Fibroblast of skin of abdomen (primary cell): ENCODE data around the gene TLR9.

ENCODE experiments used
- DNase-seq: peaks from one replicate; pipeline ENCODE4 v3.0.0-alpha.2; 2013

TLR9 gene

DNA sequence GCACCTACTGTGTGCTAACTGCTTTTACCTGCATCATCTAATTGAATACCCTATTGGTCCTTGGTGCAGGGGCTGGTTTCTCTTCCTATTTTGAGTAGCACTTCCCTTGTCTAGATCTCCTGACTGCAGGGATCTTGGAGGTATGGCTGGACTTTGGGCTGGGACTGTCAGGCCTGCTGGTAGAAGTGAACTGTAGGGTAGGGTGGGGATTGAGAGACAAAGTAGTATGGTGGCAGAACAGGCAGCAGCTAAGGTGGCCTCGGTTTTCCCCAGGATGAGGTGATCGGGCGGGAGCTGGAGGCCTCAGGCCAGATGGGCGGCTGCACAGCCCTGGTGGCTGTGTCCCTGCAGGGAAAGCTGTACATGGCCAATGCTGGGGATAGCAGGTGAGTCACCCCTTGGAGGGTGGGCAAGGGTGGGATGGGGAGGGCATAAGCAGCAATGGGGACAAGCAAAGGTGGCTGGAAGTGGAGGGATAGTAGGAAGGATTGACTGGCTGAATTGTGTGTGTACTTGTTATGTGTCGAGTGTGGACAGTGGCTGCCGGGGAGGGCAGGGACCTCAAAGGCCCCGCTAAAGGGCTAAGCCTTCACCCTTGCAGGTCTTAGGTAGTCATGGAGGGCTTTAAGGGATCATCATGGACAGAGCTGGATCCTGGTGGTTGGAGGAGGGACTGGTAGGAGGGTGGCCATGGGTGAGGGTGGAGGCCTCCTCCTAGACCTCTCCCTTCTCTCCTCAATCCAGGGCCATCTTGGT is 22.1 kb upstream of the TLR9 start:
- no peak for DNase-seq

DNA sequence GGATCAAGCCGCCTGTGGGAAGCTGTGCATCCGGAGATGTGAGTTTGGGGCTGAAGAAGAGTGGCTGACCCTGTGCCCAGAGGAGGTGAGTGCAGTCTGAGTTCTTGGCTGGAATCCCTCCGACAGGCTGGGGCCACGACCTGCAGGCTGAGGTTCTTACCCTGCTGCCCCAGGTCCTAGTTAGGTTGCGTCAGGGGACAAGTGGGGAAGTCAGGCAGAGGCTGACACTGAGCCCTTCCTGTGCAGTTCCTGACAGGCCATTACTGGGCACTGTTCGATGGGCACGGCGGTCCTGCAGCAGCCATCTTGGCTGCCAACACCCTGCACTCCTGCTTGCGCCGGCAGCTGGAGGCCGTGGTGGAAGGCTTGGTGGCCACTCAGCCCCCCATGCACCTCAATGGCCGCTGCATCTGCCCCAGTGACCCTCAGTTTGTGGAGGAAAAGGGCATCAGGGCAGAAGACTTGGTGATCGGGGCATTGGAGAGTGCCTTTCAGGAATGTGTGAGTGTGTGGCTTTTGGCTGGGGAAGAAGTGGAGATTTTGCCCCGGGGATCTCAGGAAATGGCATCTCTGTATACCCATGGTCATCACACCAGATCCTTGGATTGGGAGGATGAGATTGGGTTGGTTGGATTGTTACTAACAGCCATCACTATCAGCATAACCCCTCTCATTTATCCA is 21.4 kb upstream of the TLR9 start:
- DNase-seq, result no peak

DNA sequence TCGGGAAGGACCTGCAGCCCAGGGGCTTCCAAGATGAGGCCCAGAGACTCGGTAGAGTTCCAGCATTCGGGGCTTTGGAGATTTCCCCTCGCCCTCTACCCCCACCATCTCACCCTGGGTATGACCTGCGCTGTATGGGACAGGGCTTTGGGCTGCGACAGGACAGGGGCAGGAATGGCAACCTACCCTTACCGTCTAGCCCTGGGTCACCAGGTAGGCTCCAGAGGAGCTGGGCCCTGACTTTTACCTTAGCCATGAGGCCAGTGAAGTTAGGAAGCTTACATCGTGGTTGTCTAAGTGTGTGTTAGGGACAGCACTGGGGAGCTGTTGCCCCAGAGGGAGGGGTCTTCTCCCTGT is 20.8 kb upstream of the TLR9 start:
- no peak for DNase-seq

DNA sequence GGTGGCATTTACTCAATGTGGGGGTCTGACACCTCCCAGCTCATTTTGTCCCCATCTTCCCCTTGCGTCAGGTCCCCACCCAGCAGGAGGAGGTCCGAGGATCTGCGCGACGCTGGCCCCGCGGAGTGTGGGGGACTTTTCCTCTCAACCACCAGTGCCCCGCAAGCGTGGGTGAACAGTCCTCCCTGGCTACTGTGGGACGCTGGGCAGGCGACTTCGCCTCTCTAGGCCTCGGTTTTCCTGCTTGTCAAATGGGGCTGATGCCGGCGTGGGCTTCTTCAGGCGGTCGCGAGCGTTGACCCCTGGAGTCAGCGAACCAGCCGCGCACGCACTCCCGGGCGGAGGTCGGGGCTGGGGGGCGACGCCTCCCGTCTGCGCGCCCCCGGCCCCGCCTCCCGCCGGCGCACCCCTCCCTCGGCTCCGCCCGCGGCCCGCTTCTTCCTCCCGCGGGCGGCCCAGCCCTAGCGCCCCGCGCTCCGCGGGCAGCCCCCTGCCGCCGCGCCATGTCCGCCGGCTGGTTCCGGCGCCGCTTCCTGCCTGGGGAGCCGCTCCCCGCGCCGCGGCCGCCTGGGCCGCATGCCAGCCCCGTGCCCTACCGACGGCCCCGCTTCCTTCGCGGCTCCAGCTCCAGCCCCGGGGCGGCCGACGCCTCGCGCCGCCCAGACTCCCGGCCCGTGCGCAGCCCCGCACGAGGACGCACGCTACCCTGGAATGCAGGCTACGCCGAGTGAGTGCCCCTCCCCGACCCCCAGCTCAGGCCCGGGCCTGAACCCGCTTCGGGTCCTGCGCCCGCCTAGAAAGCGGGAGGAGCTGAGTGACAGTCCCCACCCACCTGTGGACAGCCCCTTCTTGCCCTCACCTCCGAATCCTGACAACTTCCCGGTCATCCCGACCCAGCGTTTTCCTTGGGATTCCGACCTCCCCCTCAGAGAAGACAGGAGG is 20.1 kb upstream of the TLR9 start, which contains the start of gene PPM1M:
Gene PPM1M, plus strand, starts transcription at position 438 of the 942 bp plus-strand sequence. Its CDS starts 66 bp downstream, at position 504.
- DNase-seq, result peak; percentile 65

DNA sequence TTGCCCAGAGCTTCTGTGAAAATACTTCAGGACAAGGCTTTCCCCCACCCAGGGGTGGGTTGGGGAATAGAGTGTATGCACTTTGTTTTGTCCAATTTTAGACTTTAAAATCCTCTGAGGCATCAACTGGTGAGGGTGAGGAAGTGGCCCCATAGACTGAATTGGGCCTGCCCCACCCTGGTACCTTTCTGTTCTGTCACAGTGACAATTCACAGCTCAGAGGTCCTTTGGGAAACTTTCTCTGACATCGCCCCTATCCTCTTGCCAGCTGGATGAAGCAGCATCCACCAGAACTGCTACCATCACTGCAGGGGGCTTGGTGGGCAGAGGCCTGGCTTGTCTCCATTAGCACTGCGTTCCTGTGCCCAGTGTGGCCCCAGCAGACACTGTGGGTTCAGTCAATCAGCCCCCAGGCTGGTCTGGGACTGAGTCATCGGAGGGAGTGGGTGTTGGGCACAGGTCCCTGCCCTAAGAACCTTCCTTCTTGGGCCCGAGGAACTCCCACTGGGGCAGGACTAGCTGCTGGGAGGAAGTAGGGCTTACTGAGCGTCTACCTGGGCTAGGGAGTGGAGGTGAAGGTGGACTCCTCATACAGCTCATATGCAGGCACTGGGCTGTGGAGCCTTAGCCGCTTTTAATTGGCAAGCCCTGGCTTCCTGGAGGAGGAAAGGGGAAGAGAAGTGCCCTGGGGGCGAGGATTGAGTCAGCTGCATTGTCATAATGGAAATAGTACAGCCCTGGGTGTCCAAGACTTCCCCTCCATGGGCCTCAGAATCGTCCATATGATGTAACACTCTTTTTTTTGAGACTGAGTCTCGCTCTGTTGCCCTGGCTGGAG is 18.6 kb upstream of the TLR9 start:
- DNase-seq, result no peak

DNA sequence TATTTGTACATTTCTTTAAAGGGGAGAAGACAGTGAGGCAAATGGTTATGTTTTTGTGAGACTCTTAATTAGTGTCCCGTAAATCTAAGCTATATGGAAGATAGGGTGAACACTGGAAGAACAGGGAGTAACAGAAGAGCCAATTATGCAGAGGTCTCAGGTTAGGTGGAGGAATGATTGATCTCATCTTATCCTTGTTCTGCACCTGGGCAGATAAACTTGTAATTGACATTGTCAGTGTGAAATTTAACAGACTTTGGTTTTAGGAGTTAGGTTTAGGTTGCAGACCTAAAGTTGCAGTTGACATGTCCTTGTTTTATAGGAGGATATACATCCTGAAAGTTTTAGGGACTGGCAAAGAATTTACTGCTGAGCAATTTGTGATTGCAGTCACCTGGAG is 16.6 kb upstream of the TLR9 start:
- no peak for DNase-seq

DNA sequence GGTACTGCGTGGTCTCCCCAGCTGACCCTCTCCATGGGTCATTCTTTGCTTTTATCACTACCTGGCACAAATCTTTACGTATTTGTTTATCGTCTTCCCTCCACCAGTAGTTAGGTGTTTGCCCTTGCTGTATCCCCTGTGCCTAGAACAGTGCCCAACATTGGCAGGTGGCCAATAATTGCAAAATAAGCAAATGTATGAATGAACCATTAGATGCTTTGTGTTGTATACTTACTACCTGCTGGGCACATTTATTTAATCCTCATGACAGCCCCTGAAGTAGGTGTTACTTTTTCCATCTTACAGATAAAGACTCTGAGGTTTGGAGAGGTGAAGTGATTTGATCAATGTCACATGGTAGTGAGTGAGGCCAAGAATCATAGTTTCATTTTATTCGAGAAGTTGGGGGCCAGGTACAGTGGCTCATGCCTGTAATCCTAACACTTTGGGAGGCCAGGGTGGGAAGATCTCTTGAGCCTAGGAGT is 15.5 kb upstream of the TLR9 start:
- no peak for DNase-seq

DNA sequence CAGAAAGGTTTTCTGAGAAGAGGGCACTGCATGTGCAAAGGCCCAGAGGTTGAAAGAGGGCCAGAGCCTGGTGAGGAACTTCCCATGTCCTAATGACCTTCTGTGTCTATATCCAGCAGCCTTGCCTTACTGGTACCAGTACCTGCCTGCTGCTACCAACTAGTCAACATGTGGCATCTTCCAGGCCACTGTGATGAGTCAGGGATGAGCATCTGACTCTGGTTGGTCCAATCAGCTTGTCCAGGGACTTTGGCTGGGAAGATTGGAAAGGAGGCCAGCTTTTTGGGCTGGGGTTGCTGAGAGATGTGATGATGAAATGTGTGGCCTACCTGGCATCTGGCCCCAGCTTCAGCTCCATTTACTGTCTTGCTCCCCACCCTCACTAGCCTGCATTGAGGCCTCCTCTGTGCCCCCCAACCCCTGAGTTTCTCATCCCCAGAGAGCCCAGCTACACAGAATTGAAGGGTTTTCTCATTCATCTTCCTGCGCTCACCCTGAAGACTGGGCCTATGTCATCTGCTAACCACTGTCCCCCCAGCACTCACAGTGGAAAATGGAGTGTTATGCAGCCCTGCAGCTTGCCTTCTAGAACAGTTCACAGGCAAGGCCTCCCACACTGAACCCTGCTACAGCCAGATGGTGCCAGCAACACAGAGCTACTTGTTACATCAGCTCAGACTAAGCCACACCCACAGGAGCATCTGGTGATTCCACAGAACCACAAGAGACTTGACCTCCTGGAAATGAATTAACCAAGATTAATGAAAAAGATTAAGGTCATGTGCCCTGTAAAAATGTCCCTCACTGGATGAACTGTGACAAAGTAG is 14.8 kb upstream of the TLR9 start:
- DNase-seq, result peak; percentile 93

DNA sequence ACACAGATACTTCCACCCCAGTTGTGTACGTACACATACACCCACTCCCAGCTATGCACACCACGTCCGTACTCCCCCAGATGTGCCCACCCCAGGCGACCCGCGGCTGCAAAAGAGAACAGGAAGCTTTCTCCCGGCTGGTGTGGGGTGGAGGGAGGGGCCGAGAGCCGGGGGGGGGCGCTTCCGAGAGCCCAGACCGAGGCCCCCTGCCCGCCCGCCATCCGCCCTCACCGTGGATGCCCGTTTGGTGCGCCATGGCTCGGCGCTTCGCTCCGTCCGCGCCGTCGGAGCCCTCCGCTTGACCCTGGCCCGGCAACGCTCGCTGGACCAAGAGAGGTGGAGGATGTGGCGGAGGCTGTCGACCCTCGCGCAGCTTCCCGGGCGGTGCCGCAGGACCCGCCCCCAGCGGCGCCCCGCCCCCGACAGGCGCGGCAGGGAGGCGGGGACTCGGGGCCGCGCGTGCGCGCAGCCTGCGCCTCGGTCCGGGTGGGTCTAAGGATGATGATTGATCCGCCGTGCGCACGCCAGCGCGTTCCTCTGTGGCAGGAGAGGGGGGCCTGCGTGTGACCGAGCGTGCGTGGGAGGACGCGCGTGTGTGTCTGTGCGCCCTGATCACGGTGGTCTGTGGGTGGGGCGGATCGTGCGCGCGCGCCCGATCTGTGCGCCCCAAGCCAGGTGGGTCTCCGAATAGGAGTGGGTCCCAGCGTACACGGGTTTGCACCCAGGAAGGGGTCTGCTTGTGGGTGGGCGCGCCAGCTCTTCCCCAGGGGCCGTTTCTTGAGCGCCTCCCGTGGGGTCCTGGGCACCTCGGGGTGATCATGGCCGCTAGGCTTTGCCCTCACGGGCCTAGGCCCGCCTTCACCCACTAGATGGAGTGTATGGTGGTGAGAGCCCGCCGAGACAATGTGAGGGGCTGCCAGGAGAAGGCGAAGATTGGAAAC is 13.6 kb upstream of the TLR9 start, which contains the start of gene TWF2:
Gene TWF2, minus strand, starts transcription at position 398 of the 941 bp plus-strand sequence. Its CDS starts 142 bp downstream, at position 256.
- DNase-seq, result peak; percentile 83

DNA sequence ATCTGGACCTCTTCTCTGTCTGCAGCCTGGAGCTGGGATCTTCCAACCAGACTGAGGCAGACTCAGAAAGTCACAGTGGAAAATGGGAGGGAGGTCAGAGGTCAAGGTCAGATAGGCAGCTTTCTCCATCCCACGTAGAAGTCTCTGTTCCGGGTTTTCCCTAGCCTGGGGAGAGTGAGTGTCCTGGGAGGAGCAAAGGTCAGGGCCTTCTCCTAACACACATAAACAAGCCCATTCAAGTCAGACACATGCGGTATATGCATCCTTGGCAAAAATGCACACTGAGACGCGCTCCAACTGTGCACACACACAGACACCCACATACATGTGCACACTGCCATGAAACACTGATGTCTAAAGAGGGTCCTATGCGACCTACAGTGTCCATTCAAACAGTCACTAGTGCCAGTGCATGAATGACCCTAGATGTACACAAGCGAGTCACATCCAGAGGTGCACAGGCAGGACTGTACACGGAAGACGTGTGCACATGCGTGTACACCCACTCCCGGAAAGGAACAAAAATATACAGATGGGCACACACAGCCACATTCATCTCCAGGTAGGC is 12.8 kb upstream of the TLR9 start:
- no peak for DNase-seq

DNA sequence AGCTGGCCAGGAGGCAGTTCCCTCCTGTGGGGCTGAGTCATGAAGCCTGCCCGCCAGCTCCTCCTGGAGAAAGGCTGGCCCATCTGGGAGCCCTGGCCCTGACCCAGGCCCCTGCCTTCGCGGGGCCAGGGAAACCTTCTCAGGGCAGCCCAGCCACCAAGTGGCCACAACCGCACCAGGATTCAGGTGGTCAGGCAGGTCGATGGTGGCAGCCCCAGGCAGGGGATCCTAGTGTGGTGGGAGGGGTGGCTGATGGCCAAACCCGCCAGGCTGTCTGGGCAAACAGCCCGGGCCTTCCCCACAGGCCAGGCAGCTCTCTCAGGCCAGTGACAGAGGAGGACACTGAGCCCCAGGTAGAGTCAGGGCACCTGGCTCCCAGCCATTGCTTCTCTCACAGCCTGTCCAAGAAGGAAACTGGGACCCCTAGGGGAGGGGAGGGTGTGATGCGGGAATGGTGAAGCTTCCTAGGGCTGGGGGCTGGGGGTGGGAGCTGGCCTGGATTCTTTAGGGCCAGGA is 12.3 kb upstream of the TLR9 start:
- DNase-seq, result peak; percentile 88

DNA sequence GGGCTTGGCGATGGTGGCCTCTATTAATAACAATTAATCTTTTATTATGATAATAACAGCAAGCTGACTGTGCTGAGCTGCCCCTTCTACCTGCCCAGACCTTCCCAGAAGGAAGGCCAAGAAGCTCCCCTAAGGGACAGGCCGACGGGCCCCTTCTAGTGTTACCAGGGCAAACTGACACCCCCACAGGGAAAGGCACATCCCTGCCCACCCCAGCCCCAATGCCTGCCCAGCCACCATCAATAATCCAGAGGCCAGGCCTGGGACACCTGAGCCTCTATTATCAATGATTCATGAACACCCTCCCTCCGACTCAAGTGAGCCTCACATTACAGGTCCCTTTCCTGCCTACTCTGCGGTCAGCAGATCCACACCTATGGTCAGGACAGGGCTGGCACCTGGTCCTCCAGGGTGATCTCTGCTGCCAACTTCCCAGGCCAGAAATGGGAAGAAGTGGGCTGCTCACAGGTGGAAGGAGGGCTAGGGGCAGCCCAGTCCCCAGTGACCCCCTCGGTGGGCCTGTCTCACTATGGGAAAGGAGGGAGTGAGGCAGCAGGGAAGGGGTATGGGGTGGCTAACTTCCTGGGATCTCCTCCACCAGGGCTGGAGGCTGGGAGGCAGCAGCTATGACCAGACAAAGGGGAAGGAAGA is 11.7 kb upstream of the TLR9 start:
- DNase-seq, result no peak

DNA sequence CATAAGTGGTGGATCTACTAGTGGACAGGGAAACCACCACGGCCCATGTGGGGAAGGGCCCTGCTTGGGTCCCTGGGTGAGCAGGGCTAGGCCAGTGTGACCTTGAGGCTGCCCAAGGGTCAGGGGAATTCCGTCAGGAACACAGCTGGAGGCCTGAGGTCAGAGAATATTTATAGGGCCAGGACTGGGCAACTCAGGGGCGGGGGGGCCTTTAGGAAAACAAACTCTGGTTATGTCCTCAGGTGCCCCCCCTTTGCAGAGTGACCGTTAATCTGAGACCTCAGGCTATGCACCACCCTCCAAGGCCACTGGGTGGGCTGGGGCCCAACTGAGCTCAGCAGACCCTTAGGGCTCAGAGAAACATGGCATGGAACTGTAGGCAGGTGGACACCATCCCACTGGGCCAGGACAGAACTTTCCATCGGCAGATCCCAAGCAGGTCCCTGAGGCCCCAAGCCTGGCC is 11.0 kb upstream of the TLR9 start:
- no peak for DNase-seq

DNA sequence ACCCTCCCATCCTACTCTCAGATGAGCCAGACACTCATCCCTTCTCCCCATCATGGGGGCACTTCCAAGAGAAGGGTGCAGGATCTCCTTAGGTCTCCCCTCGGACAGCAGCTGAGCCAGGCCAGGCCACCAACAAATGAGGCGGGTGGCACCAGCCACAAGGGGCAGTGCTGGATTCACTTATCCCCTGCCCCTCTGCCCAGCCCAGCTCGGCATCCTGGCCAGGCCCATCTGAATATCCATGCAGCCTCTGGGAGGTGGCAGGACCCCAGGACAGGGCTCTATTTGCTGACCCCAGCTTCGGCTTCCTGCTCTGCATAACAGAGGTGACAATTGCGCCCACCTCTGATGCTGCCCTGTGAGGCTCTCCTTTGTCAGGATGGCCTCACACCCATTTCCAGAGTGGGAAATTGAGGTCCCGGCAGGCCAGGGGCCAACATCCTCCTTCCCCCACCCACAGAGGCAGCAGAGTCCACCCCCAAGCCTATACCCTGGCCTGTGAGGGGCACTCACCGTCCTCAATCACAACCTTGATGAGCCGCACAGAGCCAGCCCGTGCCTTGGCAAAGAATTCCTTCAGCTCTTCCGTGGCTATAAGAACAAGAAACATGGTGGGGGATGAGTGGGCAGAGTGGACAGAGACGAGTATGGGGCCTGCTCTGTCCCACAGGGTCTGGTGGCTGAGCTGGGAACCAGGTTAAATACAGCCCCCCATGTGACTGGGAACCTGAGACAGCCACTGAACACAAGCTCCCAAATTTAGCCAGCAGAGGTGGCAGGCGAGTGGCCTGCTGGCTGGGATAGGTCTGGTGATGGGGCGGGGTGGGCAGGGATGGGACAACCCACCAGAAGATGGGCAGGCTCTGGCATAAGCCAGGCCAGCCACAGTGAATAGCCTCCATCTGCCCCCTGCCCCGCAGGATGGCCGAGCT is 9.3 kb upstream of the TLR9 start:
- DNase-seq, result no peak

DNA sequence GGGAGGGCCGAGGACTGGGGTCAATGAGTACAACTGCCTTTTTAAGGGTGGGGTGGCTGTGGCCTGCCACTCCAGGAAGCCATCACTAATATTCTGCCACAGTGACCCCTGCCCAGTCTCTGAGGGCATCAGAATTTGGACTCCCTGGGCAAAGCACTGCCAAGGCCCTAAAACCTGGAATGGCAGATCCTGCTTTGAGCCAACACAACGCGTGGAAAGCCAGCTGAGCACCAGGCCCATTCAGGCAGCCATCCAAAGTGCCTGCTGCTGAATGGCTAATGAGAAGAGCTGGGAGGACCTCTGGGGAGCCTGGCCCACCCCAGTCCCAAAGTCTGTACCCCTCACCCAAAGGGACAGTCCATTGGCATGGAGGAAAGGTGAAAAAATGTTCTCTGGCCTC is 8.5 kb upstream of the TLR9 start:
- no peak for DNase-seq

DNA sequence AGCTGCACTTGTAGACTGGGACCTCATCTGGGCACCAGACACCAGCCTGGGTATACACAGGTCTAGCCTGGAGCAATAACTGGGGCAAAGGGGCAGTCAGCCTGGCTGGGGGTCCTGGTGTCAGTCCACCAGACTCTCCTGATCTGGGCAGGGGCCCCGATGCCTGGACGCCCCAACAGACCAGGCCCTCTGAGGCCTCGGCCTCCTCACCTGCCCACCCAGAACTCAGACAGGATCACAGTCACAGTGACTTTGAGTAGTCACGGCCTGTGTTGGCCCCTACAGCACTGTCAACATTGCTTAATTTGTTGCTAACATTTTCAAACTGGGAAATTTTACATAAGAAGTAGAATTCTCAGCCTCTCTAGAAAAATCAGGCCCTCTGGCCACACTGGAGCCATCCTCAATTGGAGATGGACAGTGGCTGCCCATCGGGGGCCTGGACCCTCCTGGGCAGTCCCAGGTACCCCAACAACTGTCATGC is 7.7 kb upstream of the TLR9 start:
- no peak for DNase-seq
